SJSA1 (cell line): Measurements from ENCODE around the gene PARS2. TPM values are rescaled to one million over a fixed set of nuclear protein-coding genes. Genes with fewer than 3 reads are reported as not detected.

ENCODE experiments used
- DNase-seq, 2 experiments: peaks; one replicate each; pipeline ENCODE4 v3.0.0-alpha.2; 2015 to 2020; ENCODE audit warnings: low spot score in 2 of 2, low read depth in 1 of 2
- H3K27ac ChIP-seq: fragments of 250-450 bp; sonication (Bioruptor Pico); 2 replicates; pipeline ENCODE4 v1.5.1; 2020; ENCODE audit warnings: mild to moderate bottlenecking, moderate library complexity
- H3K27me3 ChIP-seq: fragments of 250-450 bp; sonication (Bioruptor Pico); replicated peaks from 2 replicates; pipeline ENCODE4 v1.5.1; 2020; ENCODE audit warnings: mild to moderate bottlenecking, moderate library complexity
- H3K36me3 ChIP-seq: fragments of 250-450 bp; sonication (Bioruptor Pico); 2 replicates; pipeline ENCODE4 v1.5.1; 2020; ENCODE audit warnings: mild to moderate bottlenecking
- H3K4me1 ChIP-seq: fragments of 250-450 bp; sonication (Bioruptor Pico); replicated peaks from 2 replicates; pipeline ENCODE4 v1.6.1; 2021; ENCODE audit warnings: mild to moderate bottlenecking
- H3K4me3 ChIP-seq: fragments of 250-450 bp; sonication (Bioruptor Pico); 2 replicates; pipeline ENCODE4 v1.5.1; 2020; ENCODE audit warnings: mild to moderate bottlenecking
- H3K9me3 ChIP-seq: fragments of 250-450 bp; sonication (Bioruptor Pico); replicated peaks from 2 replicates; pipeline ENCODE4 v1.5.1; 2020; ENCODE audit warnings: mild to moderate bottlenecking
- total RNA-seq: library from RNA; depleted of rRNA; stranded (reverse); fragments of >200 nt; shearing (Covaris generic); gene quantifications from 2 replicates; pipeline ENCODE4 v1.2.3, GENCODE V29; 2014

PARS2 gene
- total RNA-seq, 1 experiment from 2014 or later: 4.6 TPM

DNA sequence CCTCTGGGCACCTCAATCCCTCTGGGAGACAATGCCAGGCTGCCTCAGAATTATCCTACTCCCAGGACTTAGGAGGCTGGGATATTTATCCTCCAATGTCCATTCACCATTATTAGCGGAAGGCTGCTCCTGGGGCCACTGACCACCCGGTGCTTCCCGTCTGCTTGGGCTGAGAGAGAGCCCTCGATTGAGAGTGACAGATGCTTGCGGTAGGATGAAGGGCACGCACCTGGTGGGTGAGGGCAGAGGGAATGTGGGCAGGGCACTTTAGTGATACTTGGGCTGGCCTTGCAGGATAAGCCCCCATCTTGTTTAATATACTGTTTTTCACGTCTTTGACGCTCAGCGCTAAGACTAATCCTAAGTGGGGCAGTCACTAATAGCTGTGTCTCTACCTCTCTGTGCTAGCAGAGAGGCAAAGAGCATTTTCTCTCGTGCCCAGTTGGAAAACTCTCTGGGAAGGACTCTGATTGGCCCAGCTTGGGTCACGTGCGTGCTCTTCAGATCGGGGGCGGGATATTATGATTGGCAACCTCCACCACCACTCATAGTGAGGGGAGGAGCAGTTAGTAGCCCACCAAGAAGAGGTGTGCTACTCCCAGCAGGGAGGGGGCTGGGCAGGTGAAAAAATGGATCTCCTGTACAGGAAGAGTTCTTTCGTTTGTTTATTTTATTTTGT, 10.6 kb upstream of the PARS2 start:
- H3K4me1 ChIP-seq: no peaks in the 10 kb centered on the region; the same call in 1 of the 2 replicates
- H3K4me3 ChIP-seq: no peak overlapping the region
- no peaks in the 10 kb centered on the region for H3K27me3 ChIP-seq
- H3K36me3 ChIP-seq: no peaks in the 10 kb centered on the region
- no peaks in the 10 kb centered on the region for H3K9me3 ChIP-seq
- peak in 1 of 2 experiments; percentile 16 for DNase-seq
- H3K27ac ChIP-seq: no peak overlapping the region

DNA sequence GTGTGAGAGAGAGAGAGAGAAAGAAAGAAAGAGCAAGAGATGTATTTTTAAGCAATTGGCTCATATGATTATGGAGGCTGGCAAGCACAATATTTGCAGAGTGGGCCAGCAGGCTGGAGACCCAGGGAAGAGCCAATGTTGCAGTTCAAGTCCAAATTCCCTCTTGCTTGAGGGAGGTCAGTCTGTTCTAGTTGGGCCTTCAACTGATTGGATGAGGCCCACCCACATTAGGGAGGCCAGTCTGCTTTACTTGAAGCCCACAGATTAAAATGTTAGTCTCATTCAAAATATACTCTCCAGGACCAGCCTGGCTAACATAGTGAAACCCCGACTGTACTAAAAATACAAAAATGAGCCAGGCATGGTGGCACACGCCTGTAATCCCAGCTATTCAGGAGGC, 8.6 kb upstream of the PARS2 start:
- no peak overlapping the region for H3K4me3 ChIP-seq
- no peaks in the 10 kb centered on the region for H3K9me3 ChIP-seq
- DNase-seq: no peak

DNA sequence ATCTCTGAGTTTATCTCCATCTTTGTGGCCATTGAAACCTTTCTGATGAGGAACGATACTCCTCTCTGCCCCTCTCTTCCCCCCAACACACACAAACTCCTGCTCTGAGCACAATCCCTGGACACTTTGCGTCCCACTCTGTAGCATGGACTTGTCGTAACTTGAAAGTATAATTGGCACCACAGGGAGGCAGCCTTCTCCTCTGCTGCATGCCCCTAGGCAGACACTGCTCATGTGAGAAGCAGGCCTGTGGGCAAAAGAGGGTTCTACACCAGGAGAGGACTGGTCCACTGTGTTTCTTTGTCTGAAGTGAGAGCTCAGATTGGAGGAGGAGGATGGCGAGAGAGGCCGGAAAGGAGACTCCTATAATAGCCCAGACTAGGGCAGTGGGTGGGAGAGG, 3.8 kb upstream of the PARS2 start:
- Histone ChIP-seq H3K36me3 (0 out of 2 replicates have a peak, but pooled peaks cover 4% of the 10 kb centered on the region), H3K27me3 (no peaks in the 10 kb centered on the region), H3K27ac (no peak overlapping the region), H3K4me1 (no peaks in the 10 kb centered on the region), H3K9me3 (no peaks in the 10 kb centered on the region), H3K4me3 (no peak overlapping the region)
- DNase-seq: no peak

More for the DNA sequence above, 8.6 kb upstream of the PARS2 start:
- Histone ChIP-seq H3K36me3 (no peaks in the 10 kb centered on the region), H3K27ac (no peak overlapping the region), H3K27me3 (no peaks in the 10 kb centered on the region), H3K4me1 (no peaks in the 10 kb centered on the region; the same call in 1 of the 2 replicates)

DNA sequence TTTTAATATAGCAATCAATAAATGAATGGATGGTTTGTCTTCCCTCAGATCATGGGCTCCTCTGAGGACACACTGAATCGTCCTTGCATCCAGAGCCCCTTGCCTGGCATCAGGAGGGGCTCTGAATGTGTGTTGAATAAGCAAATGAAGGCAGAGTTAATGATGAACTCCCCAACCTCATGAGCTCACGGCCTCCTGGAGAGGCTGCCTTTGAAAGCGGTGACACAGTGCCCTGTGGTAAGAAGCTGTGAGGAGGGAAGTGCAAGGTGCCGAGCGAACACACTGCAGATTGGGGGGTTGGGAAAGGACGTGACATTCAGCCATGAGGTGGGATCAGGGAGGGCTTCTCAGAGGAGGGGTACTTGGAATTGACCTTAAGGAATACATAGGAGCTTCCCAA, 3.2 kb upstream of the PARS2 start:
- no peak for DNase-seq
- Histone ChIP-seq H3K36me3 (0 out of 2 replicates have a peak, but pooled peaks cover 4% of the 10 kb centered on the region), H3K4me3 (no peak overlapping the region), H3K4me1 (no peaks in the 10 kb centered on the region), H3K9me3 (no peaks in the 10 kb centered on the region), H3K27ac (no peak overlapping the region), H3K27me3 (no peaks in the 10 kb centered on the region)

DNA sequence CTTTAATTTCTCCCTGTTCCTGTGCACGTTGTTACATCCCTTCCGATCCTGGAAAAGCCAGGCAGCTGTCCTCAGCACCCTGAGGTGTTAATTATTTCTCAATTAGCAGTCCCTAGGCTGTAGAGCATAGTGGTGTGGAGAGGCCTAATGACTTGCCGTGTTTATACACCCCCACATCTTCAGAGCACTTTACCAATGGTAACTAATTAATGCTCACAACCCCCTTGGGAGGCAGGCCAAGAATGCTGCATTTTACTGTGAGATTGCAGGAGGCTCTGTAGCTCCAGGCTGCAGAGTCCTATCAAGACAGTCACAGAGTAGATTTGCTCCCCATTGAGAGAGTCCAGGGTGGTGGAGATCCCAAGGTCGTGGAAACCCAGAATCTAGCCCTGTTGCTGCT, 2.4 kb upstream of the PARS2 start:
- H3K27ac ChIP-seq: no peak overlapping the region
- no peak overlapping the region for H3K4me3 ChIP-seq
- DNase-seq: no peak
- 0 out of 2 replicates have a peak, but pooled peaks cover 4% of the 10 kb centered on the region for H3K36me3 ChIP-seq
- H3K4me1 ChIP-seq: no peaks in the 10 kb centered on the region
- no peaks in the 10 kb centered on the region for H3K27me3 ChIP-seq
- no peaks in the 10 kb centered on the region for H3K9me3 ChIP-seq

DNA sequence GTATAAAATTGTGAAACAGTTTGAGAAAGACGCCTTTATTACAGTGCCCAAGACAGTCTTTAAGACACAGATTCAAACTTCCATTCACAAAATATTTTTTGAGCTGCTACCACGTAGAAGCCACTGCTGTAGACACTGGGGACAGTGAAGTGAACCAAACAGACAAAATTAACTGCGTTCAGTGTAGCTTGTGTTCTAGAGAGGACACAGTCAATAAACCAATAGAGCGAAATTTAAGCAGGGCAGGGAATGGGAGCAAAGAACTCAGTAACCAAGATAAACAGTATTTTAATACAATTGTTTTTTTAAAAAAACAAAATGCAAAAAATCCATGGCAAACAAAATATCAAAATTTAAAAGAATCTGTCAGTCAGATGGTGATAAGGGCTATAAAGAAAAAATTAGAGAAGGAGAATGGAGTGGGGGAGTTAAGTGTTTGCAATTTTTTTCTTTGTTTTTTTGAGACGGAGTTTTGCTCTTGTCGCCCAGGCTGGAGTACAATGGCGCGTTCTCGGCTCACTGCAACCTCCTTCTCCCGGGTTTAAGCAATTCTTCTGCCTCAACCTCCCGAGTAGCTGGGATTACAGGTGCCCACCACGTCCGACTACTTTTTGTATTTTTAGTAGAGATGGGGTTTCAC, 719 bp upstream of the PARS2 start:
- H3K4me1 ChIP-seq: no peaks in the 10 kb centered on the region
- H3K9me3 ChIP-seq: no peaks in the 10 kb centered on the region
- peak overlapping the region; percentile 71 for H3K4me3 ChIP-seq
- H3K27ac ChIP-seq: peak overlapping the region; percentile 14; the same call in 1 of the 2 replicates
- H3K36me3 ChIP-seq: 0 out of 2 replicates have a peak, but pooled peaks cover 4% of the 10 kb centered on the region
- H3K27me3 ChIP-seq: no peaks in the 10 kb centered on the region
- no peak for DNase-seq

DNA sequence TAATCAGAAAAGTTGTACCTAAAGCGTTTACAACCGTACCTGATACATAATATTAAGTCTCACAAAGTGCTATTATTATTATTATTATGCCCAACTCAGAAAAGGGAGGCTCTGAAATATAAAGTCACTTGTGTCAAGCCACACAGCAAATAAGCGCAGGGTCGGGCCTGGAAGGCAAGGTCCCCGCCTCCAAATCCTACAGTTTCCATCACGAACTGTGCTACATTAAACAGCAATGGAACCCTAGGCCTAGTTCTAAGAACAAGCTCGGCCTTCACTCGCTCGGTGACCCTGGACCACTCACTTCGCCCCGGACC, 549 bp downstream of the PARS2 start:
- Histone ChIP-seq H3K4me1 (no peaks in the 10 kb centered on the region), H3K4me3 (peak overlapping the region; percentile 71), H3K9me3 (no peaks in the 10 kb centered on the region), H3K27me3 (no peaks in the 10 kb centered on the region), H3K36me3 (0 out of 2 replicates have a peak, but pooled peaks cover 4% of the 10 kb centered on the region), H3K27ac (peak overlapping the region; percentile 28)
- no peak for DNase-seq

DNA sequence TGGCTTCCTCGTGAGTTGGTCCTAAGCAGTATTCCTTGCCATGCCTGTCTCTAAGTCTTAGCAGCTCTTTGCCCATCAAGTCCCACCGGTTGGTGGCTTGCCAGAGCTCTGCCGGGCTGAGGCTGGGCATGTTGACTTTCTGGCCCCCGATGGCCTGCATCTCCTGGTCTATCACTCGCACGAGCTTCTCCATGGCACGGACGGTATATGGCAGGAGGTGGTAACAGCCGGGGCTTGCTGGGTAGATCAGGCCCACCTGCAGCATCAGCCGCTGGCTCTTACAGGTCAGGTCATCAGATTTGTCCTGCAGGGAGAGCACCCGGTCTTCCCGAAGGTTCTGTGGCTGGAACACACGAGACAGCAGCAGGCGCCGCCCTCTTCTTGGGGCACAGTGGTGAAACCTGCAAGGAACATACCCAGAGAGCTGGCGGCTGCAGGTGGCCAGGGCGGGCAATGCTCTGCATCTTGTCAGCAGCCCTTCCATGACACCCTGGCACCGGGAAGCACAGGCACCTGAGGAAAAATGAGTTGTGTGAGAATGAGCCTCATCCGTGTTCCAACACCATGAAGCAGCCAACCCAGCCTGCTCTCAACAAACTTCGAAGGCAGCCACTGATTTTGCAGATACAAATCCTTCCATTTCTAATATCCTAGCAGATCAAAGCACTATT, 5.5 kb downstream of the PARS2 start:
- no peak overlapping the region for H3K4me3 ChIP-seq
- peaks cover 9% of the 10 kb centered on the region for H3K36me3 ChIP-seq
- H3K4me1 ChIP-seq: no peaks in the 10 kb centered on the region
- H3K27me3 ChIP-seq: no peaks in the 10 kb centered on the region
- no peak for DNase-seq
- H3K9me3 ChIP-seq: no peaks in the 10 kb centered on the region
- H3K27ac ChIP-seq: no peak overlapping the region

DNA sequence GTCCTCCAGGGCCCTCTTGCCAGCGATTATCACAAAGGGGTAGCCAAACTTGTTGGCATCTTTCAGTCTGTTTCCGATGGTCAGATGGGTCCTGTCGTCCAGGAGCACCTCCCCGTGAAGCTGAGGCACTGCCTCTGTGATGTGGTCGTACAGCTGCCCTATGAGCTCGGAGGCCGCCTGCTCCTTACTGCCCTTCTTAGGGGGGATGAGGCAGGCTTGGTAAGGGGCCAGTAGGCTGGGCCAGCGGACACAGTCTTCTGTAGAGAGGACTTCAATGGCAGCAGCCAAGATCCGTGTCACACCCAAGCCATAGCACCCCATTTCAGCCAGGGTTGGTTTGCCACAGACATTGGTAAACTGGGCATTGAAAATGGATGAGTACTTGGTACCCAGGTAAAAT, 6.5 kb downstream of the PARS2 start:
- no peaks in the 10 kb centered on the region for H3K4me1 ChIP-seq

DNA sequence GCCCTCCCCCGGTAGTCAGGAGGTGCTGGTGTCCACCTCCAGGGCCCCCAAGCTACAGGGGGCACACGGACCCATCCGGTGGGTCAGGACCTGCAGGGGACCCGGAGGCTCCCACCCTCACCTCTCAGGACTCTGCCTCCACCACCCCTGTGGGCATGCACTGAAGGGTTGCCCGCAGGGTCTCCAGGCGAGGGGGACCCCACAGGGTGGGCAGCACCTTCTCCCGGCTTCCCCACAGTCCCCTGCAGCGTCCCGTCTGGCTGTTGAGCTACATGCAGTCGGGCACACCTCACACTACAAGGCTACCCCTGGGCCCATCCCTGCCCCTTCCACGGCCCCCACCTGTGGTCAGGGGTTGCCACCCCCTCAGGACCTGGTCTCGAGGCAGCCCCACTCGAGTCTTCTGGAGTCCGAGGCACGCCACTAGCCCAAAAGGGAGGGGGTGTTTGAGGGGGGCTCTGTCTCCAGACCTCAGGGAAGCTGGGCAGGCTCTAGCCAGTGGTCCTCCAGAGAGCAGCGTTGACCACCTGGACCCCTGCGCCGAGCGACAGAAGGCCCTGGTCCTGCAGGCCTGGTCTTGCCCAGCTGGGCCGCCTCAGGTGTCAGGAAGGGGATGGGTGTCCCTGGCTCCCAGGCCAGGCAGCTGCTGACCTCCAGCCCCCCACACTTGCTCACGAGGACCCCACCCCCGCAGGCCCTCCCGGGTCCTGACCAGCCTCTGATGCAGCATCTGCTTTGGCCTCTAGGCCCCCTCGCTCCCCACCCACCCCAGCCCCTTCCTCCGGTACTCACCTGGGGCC, 9.6 kb downstream of the PARS2 start:
- Histone ChIP-seq H3K27ac (no peak overlapping the region), H3K4me1 (no peaks in the 10 kb centered on the region), H3K36me3 (peaks cover 9% of the 10 kb centered on the region), H3K9me3 (no peaks in the 10 kb centered on the region), H3K4me3 (no peak overlapping the region), H3K27me3 (no peaks in the 10 kb centered on the region; the same call in 1 of the 2 replicates)
- DNase-seq: no peak

More for the DNA sequence above, 6.5 kb downstream of the PARS2 start:
- DNase-seq: no peak
- Histone ChIP-seq H3K27ac (no peak overlapping the region), H3K4me3 (no peak overlapping the region), H3K36me3 (peaks cover 9% of the 10 kb centered on the region), H3K27me3 (no peaks in the 10 kb centered on the region), H3K9me3 (no peaks in the 10 kb centered on the region)

DNA sequence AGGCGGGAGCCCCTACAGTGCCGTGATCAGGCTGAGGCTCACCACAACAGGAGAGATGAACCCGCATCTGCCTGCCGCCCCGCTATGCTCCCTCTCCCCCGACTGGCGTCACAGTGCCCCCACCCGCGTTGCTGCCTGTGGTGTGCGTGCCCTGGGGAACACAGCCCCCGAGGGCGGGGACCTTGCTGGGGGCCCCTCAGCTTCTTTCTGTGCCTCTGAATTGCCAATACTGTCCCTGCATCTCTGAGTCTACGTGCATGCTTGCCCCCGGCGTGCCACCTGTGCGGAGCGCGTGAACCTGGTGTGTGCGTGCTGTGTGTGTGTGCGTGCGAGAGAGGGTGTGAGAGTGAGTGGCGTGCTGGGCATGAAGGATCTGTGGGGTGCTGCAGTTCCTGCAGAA, 10.3 kb downstream of the PARS2 start:
- Histone ChIP-seq H3K27me3 (no peaks in the 10 kb centered on the region; the same call in 1 of the 2 replicates), H3K27ac (no peak overlapping the region), H3K9me3 (no peaks in the 10 kb centered on the region), H3K36me3 (peaks cover 9% of the 10 kb centered on the region), H3K4me1 (no peaks in the 10 kb centered on the region), H3K4me3 (no peak overlapping the region)
- DNase-seq: no peak

DNA sequence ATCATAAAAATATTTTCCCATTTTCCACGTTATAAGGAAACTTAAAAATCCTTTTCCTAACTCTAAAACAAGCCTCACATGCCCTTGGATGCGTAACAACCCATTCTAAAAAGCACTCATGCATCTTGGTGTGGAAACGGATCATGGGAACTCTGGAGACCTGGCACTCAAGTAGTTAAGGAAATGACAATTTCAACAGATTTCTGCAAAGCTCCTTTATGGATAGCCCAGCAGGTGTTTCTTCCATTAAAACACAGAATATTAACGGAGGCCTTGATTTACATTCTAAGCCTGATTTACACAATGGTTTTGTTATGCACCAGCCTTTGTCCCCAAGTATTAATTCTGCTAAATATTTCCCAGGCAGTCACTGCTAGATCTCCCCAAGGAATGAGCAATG, 12.9 kb downstream of the PARS2 start:
- Histone ChIP-seq H3K4me3 (no peak overlapping the region), H3K36me3 (no peaks in the 10 kb centered on the region), H3K9me3 (no peaks in the 10 kb centered on the region), H3K27ac (no peak overlapping the region), H3K4me1 (no peaks in the 10 kb centered on the region), H3K27me3 (no peaks in the 10 kb centered on the region; the same call in 1 of the 2 replicates)
- DNase-seq: no peak

DNA sequence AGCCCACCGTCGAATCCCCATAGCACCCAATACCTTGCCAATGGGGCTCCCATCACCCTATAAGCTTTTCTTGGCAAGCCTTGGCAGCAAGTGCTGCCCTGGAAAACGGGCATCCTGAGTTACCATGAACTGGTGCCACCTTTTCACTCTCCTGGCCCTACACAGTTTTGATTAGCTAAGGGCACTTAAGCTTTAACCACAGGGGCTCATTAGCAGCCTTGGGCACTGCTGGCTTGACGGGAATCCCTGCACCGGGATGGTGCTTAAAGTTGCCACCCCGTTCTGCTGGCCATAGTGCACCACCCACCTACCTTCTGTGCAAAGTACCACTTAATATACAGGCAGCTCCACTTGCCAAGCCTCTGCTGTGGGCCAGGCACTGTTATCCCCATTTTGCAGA, 13.7 kb downstream of the PARS2 start:
- H3K27ac ChIP-seq: no peak overlapping the region

More for the DNA sequence above, 13.7 kb downstream of the PARS2 start:
- no peak for DNase-seq
- H3K36me3 ChIP-seq: no peaks in the 10 kb centered on the region
- no peaks in the 10 kb centered on the region for H3K4me1 ChIP-seq
- H3K4me3 ChIP-seq: no peak overlapping the region
- H3K27me3 ChIP-seq: no peaks in the 10 kb centered on the region; the same call in 1 of the 2 replicates
- H3K9me3 ChIP-seq: no peaks in the 10 kb centered on the region
